ENCODE measurements around the gene PTPRE. TPM values are rescaled to one million over a fixed set of nuclear protein-coding genes. Genes with fewer than 3 reads are reported as not detected.

PTPRE gene
- total RNA-seq, 1 experiment from 2014 or later = 12.3 TPM

- ATAC-seq (peak; percentile 39), DNase-seq (ENCODE audit: low read depth, low spot score) (no peak)
- no TSS peak for BruUV-seq (replicated peaks)
- ChIA-PET POLR2A (no interaction called here), RAD21 (ENCODE audit: low non-redundant PET in 1 of 2, low total read pairs in 2 of 2, uncharacterized antibody in 2 of 2, unreplicated experiment in 2 of 2) (no interaction called here), CTCF (no interaction called here)
- no peaks in the 10 kb centered on the region for H3K79me2 ChIP-seq (ENCODE audit: insufficient read depth, low read length)
- H3K27ac ChIP-seq (ENCODE audit: low read depth, low read length) = no peak overlapping the region
- H4K20me1 ChIP-seq (ENCODE audit: insufficient read depth) = no peaks in the 10 kb centered on the region
- peaks cover 6% of the 10 kb centered on the region in 2 experiments; a peak in 2 of 4 replicates for H3K9me3 ChIP-seq (ENCODE audit: control insufficient read depth in 1 of 2, insufficient read depth in 1 of 2, low read depth in 1 of 2, low read length in 2 of 2)
- H3K4me3 ChIP-seq (replicated peaks in 1 of 2; ENCODE audit: low read depth in 1 of 2, low read length in 2 of 2) = no peak overlapping the region
- intact Hi-C loops (cut with micrococcal nuclease) = no loop called here
- no peaks in the 10 kb centered on the region for H3K9me2 ChIP-seq (ENCODE audit: insufficient read depth)
- no peaks in the 10 kb centered on the region for H3K4me1 ChIP-seq (ENCODE audit: control insufficient read depth in 1 of 2, insufficient read depth in 2 of 2, low read length in 2 of 2)
- H3K4me2 ChIP-seq (ENCODE audit: low read length) = no peak overlapping the region
- TF ChIP-seq REST (IDR thresholded peaks at IDR 0.05; ENCODE audit: low read depth) (no peak), POLR2AphosphoS5 (IDR thresholded peaks at IDR 0.05; ENCODE audit: low read depth, low read length) (no peak), SIN3A (IDR thresholded peaks at IDR 0.05; ENCODE audit: low read depth) (no peak), TCF7L2 (IDR thresholded peaks at IDR 0.05; ENCODE audit: borderline replicate concordance, extremely low read depth, insufficient read depth, insufficient read length) (no peak), RAD21 (IDR thresholded peaks at IDR 0.05; ENCODE audit: low read depth) (peak; percentile 51), SRF (IDR thresholded peaks at IDR 0.05; ENCODE audit: low read depth) (no peak), CTCF (IDR thresholded peaks at IDR 0.05 in 2 of 3, conservative IDR thresholded peaks at IDR 0.05 in 1 of 3; ENCODE audit: borderline replicate concordance in 1 of 3, insufficient read depth in 1 of 3, low read depth in 2 of 3, low read length in 2 of 3) (peak in 2 of 3 experiments; percentile 3 to 24; a peak in 2 of 6 replicates)
- H3K36me3 ChIP-seq (ENCODE audit: control insufficient read depth in 1 of 2, insufficient read depth in 2 of 2, low read length in 2 of 2) = no peaks in the 10 kb centered on the region
- peaks cover 14% of the 10 kb centered on the region; the same call in 1 of the 2 replicates for H3K27me3 ChIP-seq (ENCODE audit: insufficient read depth, low read length)
- H2AFZ ChIP-seq (ENCODE audit: low read depth, low read length, poor library complexity, severe bottlenecking) = no peak overlapping the region
- H3K9ac ChIP-seq (ENCODE audit: low read length) = no peak overlapping the region
Measured at GRCh38 chr10:127872871-127873600, 33.9 kb upstream of the PTPRE start.

Measured in HCT116 (cell line).